Inflammatory macrophage treated with lipopolysaccharide for 1 hour (primary cell): Measurements from ENCODE around the gene ITIH5.

Experiments used
- DNase-seq, 2 donors: peaks; one replicate each; pipeline ENCODE4 v3.0.0-alpha.2; 2020 to 2022

The ITIH5 gene

GRCh38 chr10:7545792-7546191 lies 121.0 kb downstream of the ITIH5 start:
- DNase-seq: no peak

DNA sequence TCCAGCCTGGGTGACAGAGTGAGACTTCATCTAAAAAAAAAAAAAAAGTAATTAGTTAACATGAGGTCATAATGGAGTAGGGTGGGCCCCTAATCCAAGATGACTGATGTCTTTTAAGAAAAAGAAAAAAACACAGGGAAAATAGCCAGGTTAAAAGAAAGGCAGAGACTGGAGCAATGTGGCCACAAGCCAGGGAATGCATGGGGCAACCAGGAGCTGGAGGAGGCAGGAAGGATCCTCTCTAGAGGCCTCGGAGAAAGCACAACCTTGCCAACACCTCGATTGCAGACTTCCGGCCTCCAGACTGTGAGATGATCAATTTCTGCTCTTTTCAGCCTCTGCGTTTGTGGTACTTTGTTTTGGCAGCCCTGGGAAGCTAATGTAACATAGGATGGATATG lies 121.5 kb downstream of the ITIH5 start:
- DNase-seq: no peak

GRCh38 chr10:7544203-7544602 lies 122.6 kb downstream of the ITIH5 start:
- no peak for DNase-seq

GRCh38 chr10:7542189-7542914 lies 124.4 kb downstream of the ITIH5 start:
- DNase-seq: no peak

DNA sequence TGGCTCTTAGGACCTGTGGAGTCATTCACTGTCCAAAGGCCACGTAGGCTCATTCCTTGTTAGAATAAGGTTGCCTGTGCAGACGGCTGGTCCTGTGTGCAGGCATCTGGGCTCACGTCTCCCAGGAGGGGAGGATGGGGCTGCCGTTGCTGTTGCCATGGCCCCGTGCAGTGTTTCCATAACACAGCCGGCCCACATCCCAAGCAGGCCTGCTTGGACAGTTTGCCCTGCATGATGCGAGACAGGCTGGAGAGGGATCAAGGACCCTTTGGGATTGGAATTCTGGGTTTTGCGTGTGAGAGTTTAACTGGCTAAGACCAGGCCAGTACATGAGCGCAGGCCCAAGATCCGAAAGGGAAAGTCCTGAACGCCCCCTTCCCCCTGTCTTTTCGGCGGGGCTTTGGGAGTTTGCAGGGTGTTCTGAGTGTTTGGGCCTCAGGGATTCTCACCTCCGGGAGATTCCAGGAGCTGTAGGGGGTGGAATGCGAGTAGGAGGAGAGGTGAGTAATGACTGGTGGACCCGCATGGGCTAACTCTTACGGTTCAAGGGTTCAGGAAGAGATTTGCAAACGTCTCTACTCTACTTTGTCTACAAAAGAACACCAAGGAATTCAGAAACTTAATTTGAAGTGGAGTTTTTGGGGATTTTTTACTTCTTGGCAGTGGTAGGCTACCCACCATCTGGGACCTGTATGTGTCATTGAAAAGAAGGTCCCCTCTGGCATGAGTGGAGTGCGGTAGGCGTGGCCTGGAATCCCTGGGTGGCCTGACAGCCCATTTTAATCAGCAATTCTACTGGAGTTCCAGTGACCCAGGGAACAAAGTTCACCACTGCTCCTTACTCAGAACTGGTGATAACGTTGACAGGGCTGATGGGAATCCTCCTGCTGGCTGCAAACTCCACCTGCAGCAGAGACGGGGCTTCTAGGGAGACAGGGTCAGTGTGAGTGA lies 125.4 kb downstream of the ITIH5 start:
- DNase-seq: no peak

DNA sequence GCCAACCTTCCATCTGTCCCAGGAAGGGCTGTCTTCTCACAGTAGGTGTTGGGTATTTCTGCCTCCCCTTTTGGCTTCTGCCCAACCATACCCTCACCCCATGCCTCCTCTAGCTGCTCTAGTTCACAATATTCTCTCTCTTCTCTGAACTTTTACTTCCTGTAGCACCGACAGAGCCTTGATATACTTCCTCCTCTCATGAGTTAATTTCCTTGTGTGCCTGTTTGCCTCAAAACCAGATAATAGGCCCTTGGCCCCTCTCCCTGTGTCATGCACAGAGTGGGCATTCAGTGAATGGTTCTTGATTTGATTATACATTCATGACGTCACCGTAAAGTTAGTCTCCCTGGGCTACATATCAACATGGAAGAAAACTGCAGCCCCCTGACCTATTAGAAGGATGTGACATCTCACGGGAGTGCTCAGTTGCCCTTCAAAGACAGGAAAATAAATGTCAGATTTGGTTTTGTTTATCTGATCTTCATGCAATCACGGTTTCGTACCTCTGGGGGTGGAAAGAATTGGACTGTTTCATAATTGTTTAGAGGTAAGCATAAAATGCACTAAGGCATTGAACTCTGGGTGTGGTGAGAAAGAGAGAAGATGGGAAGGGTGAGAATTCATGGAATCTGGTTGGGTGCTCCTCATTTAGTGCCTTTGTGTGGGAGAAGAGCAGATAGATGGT lies 127.7 kb downstream of the ITIH5 start:
- DNase-seq: no peak

DNA sequence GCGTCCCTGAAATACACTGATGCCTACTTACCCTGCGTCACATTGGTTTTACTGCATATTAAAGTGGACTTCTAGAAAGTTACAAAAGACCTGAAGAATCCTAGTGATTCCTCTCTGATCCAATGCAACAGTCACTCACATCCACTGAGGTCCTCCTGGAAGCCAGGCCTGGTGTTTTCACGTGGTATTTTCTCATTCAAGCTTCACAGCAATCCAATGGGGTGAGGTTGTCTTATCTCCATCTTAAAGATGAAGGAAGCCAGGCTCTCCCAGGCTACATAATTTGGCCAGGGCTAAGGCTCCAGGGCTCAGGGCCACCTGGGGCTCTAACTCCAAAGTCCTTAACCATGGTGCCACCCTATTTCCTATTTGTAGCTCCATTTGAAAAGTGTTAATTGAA lies 129.6 kb downstream of the ITIH5 start:
- no peak for DNase-seq

GRCh38 chr10:7534480-7534852 lies 132.3 kb downstream of the ITIH5 start:
- no peak for DNase-seq

DNA sequence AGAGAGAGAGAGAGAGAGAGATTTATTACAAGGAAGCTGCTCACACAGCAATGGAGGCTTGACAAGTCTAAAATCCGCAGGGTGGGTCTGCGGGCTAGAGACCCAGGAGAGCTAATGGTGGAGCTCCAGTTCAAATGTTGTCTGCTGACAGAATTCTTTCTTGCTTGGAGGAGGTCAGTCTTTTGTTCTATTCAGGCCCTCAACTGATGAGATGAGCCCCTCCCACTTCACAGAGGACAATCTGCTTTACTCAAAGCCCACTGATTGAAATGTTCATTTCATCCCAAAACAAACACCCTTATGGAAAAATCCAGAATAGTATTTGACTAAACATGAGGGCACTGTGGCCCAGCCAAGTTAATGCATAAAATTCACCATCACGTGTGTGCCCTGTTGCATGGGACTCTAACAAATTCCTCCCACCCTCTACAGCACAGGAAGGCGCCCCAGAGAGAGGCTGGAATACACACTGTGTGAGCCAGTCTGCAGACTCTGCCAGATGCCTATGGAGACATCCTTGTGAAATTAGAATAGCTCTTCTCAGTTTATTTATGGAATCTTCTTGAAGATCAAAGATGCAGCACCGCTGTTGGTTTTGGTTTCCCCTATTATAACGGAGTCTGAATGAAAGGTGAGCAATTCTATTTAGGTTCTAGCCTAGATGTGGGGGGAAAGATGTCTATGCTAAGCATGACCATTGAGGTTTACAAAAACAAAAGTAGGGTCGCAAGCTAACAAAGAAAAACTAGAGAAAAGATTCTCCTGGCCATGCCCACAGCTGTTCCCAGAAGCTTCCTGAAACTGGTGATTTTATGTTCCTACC lies 132.9 kb downstream of the ITIH5 start:
- DNase-seq: no peak

DNA sequence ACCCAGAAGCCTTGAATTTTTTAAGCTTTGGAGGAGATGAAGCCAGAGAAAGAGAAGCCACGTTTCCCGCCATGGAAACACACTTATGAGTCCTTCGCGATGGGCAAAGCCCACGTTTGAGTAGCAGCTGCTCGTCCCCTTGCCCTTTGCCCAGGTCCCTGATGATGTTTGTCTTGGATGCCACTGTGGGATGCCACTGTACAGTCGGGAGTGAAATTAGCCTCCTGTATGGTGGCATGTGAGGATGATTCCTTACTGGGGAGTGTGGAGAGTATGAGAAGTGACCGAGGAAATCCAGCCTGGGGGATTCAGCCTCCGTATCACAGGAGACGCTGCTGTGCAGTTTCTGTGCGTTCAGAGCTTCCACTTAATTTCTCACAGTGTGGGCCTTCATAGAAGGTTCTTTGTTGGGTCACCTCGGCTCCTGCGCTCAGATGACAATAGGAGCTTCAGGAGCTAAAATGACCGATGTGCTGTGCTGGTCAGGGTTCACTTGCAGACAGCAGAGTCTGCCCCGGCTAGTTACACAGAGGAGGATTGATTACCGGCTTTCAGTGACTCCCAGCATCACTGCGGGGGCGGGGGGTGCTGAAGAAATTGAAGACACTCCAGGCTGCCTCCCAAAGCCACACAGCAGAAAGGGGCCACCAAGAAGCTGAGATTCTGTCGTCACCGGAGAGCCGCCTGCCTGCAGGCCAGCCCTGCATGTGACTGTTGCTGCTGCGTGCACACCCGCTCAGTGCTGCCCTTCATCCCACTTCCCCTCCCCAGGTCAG lies 133.9 kb downstream of the ITIH5 start:
- DNase-seq: no peak

GRCh38 chr10:7529638-7530037 lies 137.1 kb downstream of the ITIH5 start:
- no peak for DNase-seq

DNA sequence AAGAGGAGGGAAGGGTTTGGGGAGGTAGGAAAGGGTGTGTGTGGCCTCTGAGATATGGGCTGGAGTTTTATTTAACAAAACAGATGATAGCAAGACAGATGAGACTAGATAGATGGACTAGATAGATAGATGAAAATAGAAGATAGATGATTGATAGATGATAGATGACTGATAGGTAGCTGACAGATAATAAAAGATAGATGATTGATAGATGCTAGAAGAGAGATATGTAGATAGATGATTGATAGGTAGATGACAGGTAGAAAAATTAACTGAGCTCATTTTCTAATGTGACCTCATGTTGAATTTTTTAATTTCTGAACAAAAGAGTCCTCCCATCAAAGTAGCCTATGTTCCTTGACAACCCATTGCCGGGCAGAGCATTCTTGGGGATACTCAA lies 139.3 kb downstream of the ITIH5 start:
- DNase-seq: no peak

DNA sequence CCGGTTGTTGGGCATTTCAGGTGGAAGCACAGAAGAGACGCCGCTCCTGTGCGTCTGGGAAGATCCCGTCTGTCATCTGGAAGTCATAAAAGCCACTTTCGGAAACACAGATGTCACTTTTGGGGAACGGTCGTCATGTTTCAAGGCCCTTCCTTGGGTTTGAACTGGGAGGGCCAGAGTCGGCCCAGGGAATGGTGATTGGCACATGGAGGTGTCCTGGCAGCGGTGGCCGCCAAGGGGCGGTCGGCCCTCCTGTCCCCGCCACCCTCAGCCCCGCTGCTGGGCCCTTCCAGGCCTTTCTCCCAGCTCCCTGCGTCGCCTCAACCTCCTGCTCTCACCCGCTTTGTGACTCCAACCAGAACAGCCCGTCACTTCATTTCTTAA lies 140.8 kb downstream of the ITIH5 start:
- DNase-seq: no peak

GRCh38 chr10:7525314-7526016 lies 141.3 kb downstream of the ITIH5 start:
- DNase-seq: peak; percentile 48 to 88

- DNase-seq: peak in 1 of 2 donors; percentile 1
Measured at GRCh38 chr10:7523656-7524055, 143.1 kb downstream of the ITIH5 start.

DNA sequence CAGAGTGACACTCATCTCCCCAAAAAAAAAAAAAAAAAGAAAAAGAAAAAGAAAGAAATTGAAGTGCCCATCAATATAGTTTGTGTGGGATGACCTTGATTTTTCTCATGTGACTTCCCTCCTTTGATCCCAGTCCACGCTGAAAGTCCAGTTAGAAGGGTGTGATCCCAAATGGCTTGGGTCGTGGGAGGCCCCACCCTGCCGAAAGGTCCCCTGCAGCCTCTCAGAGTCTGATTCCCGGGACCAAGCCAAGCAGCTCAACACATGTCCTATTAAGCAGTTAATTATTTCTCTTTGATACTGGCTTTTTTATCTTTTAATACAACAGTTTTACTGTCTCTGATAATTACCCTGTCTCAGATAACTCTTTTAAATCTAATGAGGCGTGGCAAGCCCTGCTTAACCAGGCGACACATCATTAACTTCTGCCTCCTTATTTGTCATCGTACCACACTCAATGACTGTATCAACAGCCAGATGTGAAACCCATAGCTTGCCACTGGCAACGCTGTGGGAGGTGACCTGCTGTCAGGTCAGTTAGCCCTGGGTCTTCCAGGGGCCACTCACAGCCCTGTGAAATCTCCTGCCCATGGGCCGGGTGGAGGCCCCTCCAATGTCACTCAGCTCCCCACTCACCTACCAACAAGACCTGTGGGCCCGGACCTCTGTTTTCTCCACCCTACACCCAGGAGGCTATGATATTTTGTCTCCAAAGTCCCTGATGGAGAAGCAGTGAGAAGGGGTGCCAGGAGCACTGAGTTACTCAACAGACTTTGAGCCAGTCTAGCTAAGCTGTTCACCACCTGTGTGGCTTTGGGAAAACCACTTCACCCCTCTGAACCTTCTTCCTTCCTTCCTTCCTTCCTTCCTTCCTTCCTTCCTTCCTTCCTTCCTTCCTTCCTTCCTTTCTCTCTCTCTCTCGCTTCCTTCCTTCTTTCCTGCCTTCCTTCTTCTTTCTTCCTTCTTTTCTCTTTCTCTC lies 146.0 kb downstream of the ITIH5 start:
- DNase-seq: no peak

- DNase-seq: peak in 1 of 2 donors; percentile 2
Measured at GRCh38 chr10:7519351-7519750, 147.4 kb downstream of the ITIH5 start.

- no peak for DNase-seq
Measured at GRCh38 chr10:7518693-7519092, 148.1 kb downstream of the ITIH5 start.

GRCh38 chr10:7515439-7515838 lies 151.3 kb downstream of the ITIH5 start:
- no peak for DNase-seq

GRCh38 chr10:7513936-7514335 lies 152.8 kb downstream of the ITIH5 start:
- DNase-seq: no peak
